Mesenchymal stem cell (in vitro differentiated cells and primary cell): ENCODE data around the gene KCNJ10.

Source experiments
- DNase-seq: peaks from one replicate; pipeline ENCODE4 v3.0.0-alpha.2; 2013
- H2AFZ ChIP-seq: one replicate; pipeline ENCODE4 v1.6.1; 2013; ENCODE audit warnings: low read depth, mild to moderate bottlenecking, control low read depth, inconsistent platforms, low read length, moderate library complexity
- H2AK5ac ChIP-seq: 2 replicates; pipeline ENCODE4 v1.6.1; 2013; ENCODE audit warnings: low read length, moderate library complexity, mild to moderate bottlenecking, inconsistent platforms; ENCODE audit not compliant: severe bottlenecking
- H2BK120ac ChIP-seq: one replicate; pipeline ENCODE4 v1.6.1; 2013; ENCODE audit warnings: low read depth, mild to moderate bottlenecking, inconsistent platforms, low read length, moderate library complexity
- H2BK12ac ChIP-seq, 2 experiments: one replicate each; pipeline ENCODE4 v1.6.1; 2013; ENCODE audit warnings: inconsistent platforms in 2 of 2, low read length in 2 of 2, mild to moderate bottlenecking in 2 of 2, moderate library complexity in 2 of 2, control low read depth in 1 of 2
- H2BK15ac ChIP-seq: one replicate; pipeline ENCODE4 v1.6.1; 2013; ENCODE audit warnings: mild to moderate bottlenecking, low read depth, inconsistent platforms; ENCODE audit not compliant: poor library complexity, severe bottlenecking
- H2BK5ac ChIP-seq: 2 replicates; pipeline ENCODE4 v1.6.1; 2013; ENCODE audit warnings: low read depth, mild to moderate bottlenecking, low read length, control low read depth, inconsistent platforms; ENCODE audit not compliant: poor library complexity, severe bottlenecking
- H3K14ac ChIP-seq, 2 experiments: one replicate each; pipeline ENCODE4 v1.6.1; 2013; ENCODE audit warnings: inconsistent platforms in 2 of 2, low read length in 2 of 2, control low read depth in 1 of 2, mild to moderate bottlenecking in 1 of 2, moderate library complexity in 1 of 2
- H3K18ac ChIP-seq, 2 experiments: one replicate each; pipeline ENCODE4 v1.6.1; 2013; ENCODE audit warnings: inconsistent platforms in 2 of 2, low read length in 2 of 2, control low read depth in 1 of 2, low read depth in 1 of 2, mild to moderate bottlenecking in 1 of 2
- H3K23ac ChIP-seq, 2 experiments: one replicate each; pipeline ENCODE4 v1.6.1; 2013; ENCODE audit warnings: inconsistent platforms in 2 of 2, low read length in 2 of 2, mild to moderate bottlenecking in 2 of 2, moderate library complexity in 2 of 2, control low read depth in 1 of 2
- H3K27ac ChIP-seq: 2 replicates; pipeline ENCODE4 v1.5.1; 2013; ENCODE audit warnings: mild to moderate bottlenecking, moderate library complexity, low read length, control low read depth, inconsistent platforms; ENCODE audit not compliant: poor library complexity, severe bottlenecking
- H3K27me3 ChIP-seq, 2 experiments: 2 replicates each; pipeline versions ENCODE4 v1.6.1 to v1.7.0; 2013; ENCODE audit warnings: low read length in 2 of 2, mild to moderate bottlenecking in 2 of 2, moderate library complexity in 2 of 2, control low read depth in 1 of 2, inconsistent platforms in 1 of 2; ENCODE audit not compliant: control insufficient read depth in 1 of 2, insufficient read depth in 1 of 2
- H3K36me3 ChIP-seq, 2 experiments: 2 replicates each; pipeline versions ENCODE4 v1.6.1 to v1.7.0; 2013; ENCODE audit warnings: low read length in 2 of 2, control low read depth in 1 of 2, inconsistent platforms in 1 of 2, low read depth in 1 of 2, mild to moderate bottlenecking in 1 of 2; ENCODE audit not compliant: insufficient read depth in 2 of 2, control insufficient read depth in 1 of 2
- H3K4ac ChIP-seq, 2 experiments: one replicate each; pipeline ENCODE4 v1.6.1; 2013; ENCODE audit warnings: inconsistent platforms in 2 of 2, low read length in 2 of 2, mild to moderate bottlenecking in 2 of 2, moderate library complexity in 2 of 2, control low read depth in 1 of 2, low read depth in 1 of 2
- H3K4me1 ChIP-seq: 2 replicates; pipeline ENCODE4 v1.6.1; 2013; ENCODE audit warnings: low read depth, low read length, control low read depth; ENCODE audit not compliant: control insufficient read depth, insufficient read depth
- H3K4me2 ChIP-seq: 2 replicates; pipeline ENCODE4 v1.6.1; 2013; ENCODE audit warnings: low read length, mild to moderate bottlenecking, inconsistent platforms; ENCODE audit not compliant: poor library complexity, severe bottlenecking
- H3K4me3 ChIP-seq, 2 experiments: 2 replicates each; pipeline versions ENCODE4 v1.5.1 to v1.7.0; 2013; ENCODE audit warnings: low read length in 2 of 2, mild to moderate bottlenecking in 2 of 2, control low read depth in 1 of 2, low read depth in 1 of 2; ENCODE audit not compliant: insufficient read depth in 1 of 2
- H3K79me1 ChIP-seq: replicated peaks from 2 replicates; pipeline ENCODE4 v1.6.1; 2013; ENCODE audit warnings: mild to moderate bottlenecking, control low read depth, low read length, inconsistent platforms; ENCODE audit not compliant: poor library complexity, severe bottlenecking
- H3K9ac ChIP-seq: 2 replicates; pipeline ENCODE4 v1.7.0; 2013; ENCODE audit warnings: mild to moderate bottlenecking, low read length, moderate library complexity
- H3K9me3 ChIP-seq: 2 replicates; pipeline ENCODE4 v1.7.0; 2013; ENCODE audit warnings: mild to moderate bottlenecking, low read length; ENCODE audit not compliant: control insufficient read depth
- H4K8ac ChIP-seq: one replicate; pipeline ENCODE4 v1.6.1; 2013; ENCODE audit warnings: inconsistent platforms, mild to moderate bottlenecking, low read length, moderate library complexity
- H4K91ac ChIP-seq: one replicate; pipeline ENCODE4 v1.6.1; 2013; ENCODE audit warnings: mild to moderate bottlenecking, low read length, inconsistent platforms
- WGBS: methylation state at CpG from one replicate; pipeline ENCODE4 v1.1.7; 2013; ENCODE audit warnings: mixed read lengths; 5-methylcytosine and 5-hydroxymethylcytosine counted together

Gene KCNJ10

GRCh38 chr1:159962176-159962575 lies 107.8 kb downstream of the KCNJ10 start:
- no peak overlapping the region for H3K18ac ChIP-seq
- no peak overlapping the region for H3K14ac ChIP-seq
- WGBS, result 84% methylated on average over 7 of the region's 11 CpGs

GRCh38 chr1:159961636-159962035 lies 108.3 kb downstream of the KCNJ10 start:
- Histone ChIP-seq H2BK120ac (no peak overlapping the region), H2BK15ac (no peak overlapping the region), H3K36me3 (no peaks in the 10 kb centered on the region), H3K27ac (no peak overlapping the region), H4K8ac (no peak overlapping the region), H2AFZ (no peak overlapping the region), H3K4me3 (peak overlapping the region in 1 of 2 experiments; percentile 82), H3K4me2 (no peak overlapping the region), H3K9ac (peak overlapping the region; percentile 84), H3K4ac (no peak overlapping the region), H3K79me1 (no peaks in the 10 kb centered on the region), H3K23ac (no peak overlapping the region), H3K4me1 (no peaks in the 10 kb centered on the region), H3K18ac (no peak overlapping the region), H2BK12ac (no peak overlapping the region), H2BK5ac (no peak overlapping the region), H3K9me3 (peaks cover 6% of the 10 kb centered on the region), H4K91ac (no peak overlapping the region), H3K27me3 (peaks cover 0 to 23% of the 10 kb centered on the region in 2 experiments), H2AK5ac (no peak overlapping the region), H3K14ac (no peak overlapping the region)
- DNase-seq, result no peak
- WGBS, result 90% methylated on average over 15 of the region's 15 CpGs

More at GRCh38 chr1:159962176-159962575, 107.8 kb downstream of the KCNJ10 start:
- peaks cover 6% of the 10 kb centered on the region for H3K9me3 ChIP-seq
- no peak overlapping the region for H3K23ac ChIP-seq
- H2AK5ac ChIP-seq, result no peak overlapping the region
- no peak overlapping the region for H2BK12ac ChIP-seq
- H3K36me3 ChIP-seq, result no peaks in the 10 kb centered on the region
- no peak overlapping the region for H3K4me2 ChIP-seq
- no peak overlapping the region for H2AFZ ChIP-seq
- H2BK120ac ChIP-seq, result no peak overlapping the region
- H3K4ac ChIP-seq, result no peak overlapping the region
- H3K79me1 ChIP-seq, result no peaks in the 10 kb centered on the region
- H4K8ac ChIP-seq, result no peak overlapping the region
- peaks cover 0 to 23% of the 10 kb centered on the region in 2 experiments for H3K27me3 ChIP-seq
- H2BK5ac ChIP-seq, result no peak overlapping the region
- no peak for DNase-seq
- peak overlapping the region in 1 of 2 experiments; percentile 82 for H3K4me3 ChIP-seq
- no peak overlapping the region for H4K91ac ChIP-seq
- H3K4me1 ChIP-seq, result no peaks in the 10 kb centered on the region
- peak overlapping the region; percentile 84 for H3K9ac ChIP-seq
- H2BK15ac ChIP-seq, result no peak overlapping the region
- no peak overlapping the region for H3K27ac ChIP-seq

GRCh38 chr1:159960721-159961381 lies 109.1 kb downstream of the KCNJ10 start:
- no peaks in the 10 kb centered on the region for H3K79me1 ChIP-seq
- H3K9me3 ChIP-seq, result peaks cover under 1% of the 10 kb centered on the region
- H3K9ac ChIP-seq, result peak overlapping the region; percentile 84
- peak; percentile 2 for DNase-seq
- peak overlapping the region in 1 of 2 experiments; percentile 82 for H3K4me3 ChIP-seq
- H2BK12ac ChIP-seq, result no peak overlapping the region
- H3K18ac ChIP-seq, result no peak overlapping the region
- H2BK5ac ChIP-seq, result no peak overlapping the region
- no peak overlapping the region for H2BK120ac ChIP-seq
- 72% methylated on average over 4 of the region's 5 CpGs for WGBS
- no peak overlapping the region for H3K4ac ChIP-seq
- H3K4me1 ChIP-seq, result no peaks in the 10 kb centered on the region
- no peak overlapping the region for H3K23ac ChIP-seq
- no peak overlapping the region for H2AK5ac ChIP-seq
- no peak overlapping the region for H4K91ac ChIP-seq
- H3K36me3 ChIP-seq, result no peaks in the 10 kb centered on the region
- H3K4me2 ChIP-seq, result no peak overlapping the region
- peaks cover 0 to 27% of the 10 kb centered on the region in 2 experiments for H3K27me3 ChIP-seq
- H4K8ac ChIP-seq, result no peak overlapping the region
- H2BK15ac ChIP-seq, result no peak overlapping the region
- no peak overlapping the region for H3K14ac ChIP-seq
- H3K27ac ChIP-seq, result no peak overlapping the region
- no peak overlapping the region for H2AFZ ChIP-seq

GRCh38 chr1:159959451-159959850 lies 110.5 kb downstream of the KCNJ10 start:
- 54% methylated on average over 4 of the region's 4 CpGs for WGBS
- H2AK5ac ChIP-seq, result no peak overlapping the region

More at GRCh38 chr1:159959451-159959850, 110.5 kb downstream of the KCNJ10 start:
- Histone ChIP-seq H2BK5ac (no peak overlapping the region), H3K4me3 (no peak overlapping the region), H3K9me3 (no peaks in the 10 kb centered on the region), H3K4ac (no peak overlapping the region), H2AFZ (no peak overlapping the region), H3K9ac (no peak overlapping the region), H3K4me2 (no peak overlapping the region), H3K23ac (no peak overlapping the region), H4K91ac (no peak overlapping the region), H3K27me3 (peaks cover 0 to 26% of the 10 kb centered on the region in 2 experiments), H3K27ac (no peak overlapping the region), H4K8ac (no peak overlapping the region), H3K79me1 (no peaks in the 10 kb centered on the region), H3K36me3 (no peaks in the 10 kb centered on the region), H3K4me1 (no peaks in the 10 kb centered on the region), H2BK15ac (no peak overlapping the region), H3K14ac (no peak overlapping the region), H2BK120ac (no peak overlapping the region), H3K18ac (no peak overlapping the region), H2BK12ac (no peak overlapping the region)
- no peak for DNase-seq
